Measurements from ENCODE around the gene HORMAD2.

- TF ChIP-seq CTCF (IDR thresholded peaks at IDR 0.05) = no peak
- no peak for TF ChIP-seq PREB (CRISPR knock-in tag; IDR thresholded peaks at IDR 0.05; ENCODE audit: borderline replicate concordance)
- no peak for TF ChIP-seq NFYB (CRISPR knock-in tag; conservative IDR thresholded peaks at IDR 0.05; ENCODE audit: low read depth)
- TF ChIP-seq TEAD1 (CRISPR knock-in tag; IDR thresholded peaks at IDR 0.05) = no peak
- TF ChIP-seq ELF4 (CRISPR knock-in tag; IDR thresholded peaks at IDR 0.05; ENCODE audit: low read depth) = no peak
- TF ChIP-seq JAZF1 (CRISPR knock-in tag; IDR thresholded peaks at IDR 0.05) = no peak
- TF ChIP-seq CREB1 (CRISPR knock-in tag; IDR thresholded peaks at IDR 0.05) = no peak
- no peak for TF ChIP-seq MAX (CRISPR knock-in tag; IDR thresholded peaks at IDR 0.05)
Measured at GRCh38 chr22:30114361-30114760, 34.1 kb downstream of the HORMAD2 start.
